IMR-90 (cell line): ENCODE measurements around the gene FSD1L. TPM values are rescaled to one million over a fixed set of nuclear protein-coding genes. Genes with fewer than 3 reads are reported as not detected.

ENCODE experiments used
- ATAC-seq: fragments of 200-7000 bp; cut with Tn5 transposase; 2 replicates; pipeline ENCODE4 v1.9.1; 2020; ENCODE audit warnings: low read depth, mild to moderate bottlenecking, moderate library complexity
- BruUV-seq: library from RNA; stranded (reverse); fragments of 400-500 nt; replicated peaks from 2 replicates; lab custom pipeline; 2021; lab: Mats Ljungman, UMichigan
- CTCF ChIA-PET: fragments of 300-600 bp; formaldehyde crosslinking; extraction: SDS; loops from one replicate; lab custom pipeline; 2021; ENCODE audit warnings: antibody characterized with exemption; lab: Yijun Ruan, JAX
- POLR2A ChIA-PET: fragments of 300-600 bp; sonication (Branson Sonifier 250); formaldehyde crosslinking; loops from one replicate; lab custom pipeline; 2022; ENCODE audit warnings: antibody characterized with exemption; ENCODE audit not compliant: unreplicated experiment; lab: Charles Lee
- DNase-seq: peaks from one replicate; pipeline ENCODE4 v3.0.0; 2013
- H2AFZ ChIP-seq: replicated peaks from 2 replicates; pipeline ENCODE3; 2013; ENCODE audit warnings: low read length, mild to moderate bottlenecking; ENCODE audit not compliant: poor library complexity
- H2AK5ac ChIP-seq: 2 replicates; pipeline ENCODE4 v1.6.1; 2013; ENCODE audit warnings: low read depth, low read length, inconsistent platforms
- H2AK9ac ChIP-seq: replicated peaks from 2 replicates; pipeline ENCODE3; 2013; ENCODE audit warnings: mild to moderate bottlenecking, low read depth, low read length, moderate library complexity; ENCODE audit not compliant: poor library complexity
- H2BK120ac ChIP-seq: 2 replicates; pipeline ENCODE4 v1.6.1; 2013; ENCODE audit warnings: low read depth, low read length, inconsistent platforms
- H2BK15ac ChIP-seq: 3 replicates; pipeline ENCODE4 v1.6.1; 2013; ENCODE audit warnings: low read depth, low read length, inconsistent platforms
- H2BK20ac ChIP-seq: 2 replicates; pipeline ENCODE4 v1.6.1; 2013; ENCODE audit warnings: low read depth, mild to moderate bottlenecking, inconsistent platforms, low read length, moderate library complexity
- H2BK5ac ChIP-seq: 2 replicates; pipeline ENCODE4 v1.6.1; 2013; ENCODE audit warnings: mild to moderate bottlenecking, low read depth, low read length, inconsistent platforms; ENCODE audit not compliant: poor library complexity, severe bottlenecking
- H3K14ac ChIP-seq: replicated peaks from 2 replicates; pipeline ENCODE4 v1.6.1; 2013; ENCODE audit warnings: low read depth, low read length, inconsistent platforms
- H3K18ac ChIP-seq: 2 replicates; pipeline ENCODE4 v1.6.1; 2013; ENCODE audit warnings: low read depth, low read length, control low read depth
- H3K23ac ChIP-seq: 2 replicates; pipeline ENCODE4 v1.6.1; 2013; ENCODE audit warnings: low read depth, low read length, inconsistent platforms
- H3K27ac ChIP-seq: 2 replicates; pipeline ENCODE4 v1.5.1; 2013; ENCODE audit warnings: mild to moderate bottlenecking, control low read depth, low read length; ENCODE audit not compliant: insufficient read depth
- H3K27me3 ChIP-seq: 2 replicates; pipeline ENCODE4 v1.6.1; 2013; ENCODE audit warnings: low read length; ENCODE audit not compliant: control insufficient read depth, insufficient read depth
- H3K36me3 ChIP-seq: 2 replicates; pipeline ENCODE4 v1.6.1; 2013; ENCODE audit warnings: low read length, mixed read lengths; ENCODE audit not compliant: control insufficient read depth, insufficient read depth
- H3K4ac ChIP-seq: 2 replicates; pipeline ENCODE4 v1.6.1; 2013; ENCODE audit warnings: low read depth, low read length, inconsistent platforms
- H3K4me1 ChIP-seq: 2 replicates; pipeline ENCODE4 v1.6.1; 2013; ENCODE audit warnings: low read length, mixed read lengths; ENCODE audit not compliant: control insufficient read depth, insufficient read depth
- H3K4me2 ChIP-seq: 2 replicates; pipeline ENCODE4 v1.6.1; 2013; ENCODE audit warnings: low read depth, mild to moderate bottlenecking, control low read depth, low read length, moderate library complexity
- H3K4me3 ChIP-seq: 2 replicates; pipeline ENCODE4 v1.5.1; 2013; ENCODE audit warnings: low read depth, mild to moderate bottlenecking, control low read depth, low read length, moderate library complexity; ENCODE audit not compliant: insufficient read depth
- H3K56ac ChIP-seq: 2 replicates; pipeline ENCODE4 v1.6.1; 2013; ENCODE audit warnings: low read length, inconsistent platforms; ENCODE audit not compliant: insufficient read depth; ENCODE audit errors: extremely low read depth
- H3K79me1 ChIP-seq, 2 experiments: 2 replicates each; pipeline ENCODE4 v1.6.1; 2013; ENCODE audit warnings: low read length in 2 of 2, inconsistent platforms in 1 of 2, low read depth in 1 of 2
- H3K9ac ChIP-seq: 2 replicates; pipeline ENCODE4 v1.6.1; 2013; ENCODE audit warnings: low read depth, low read length, control low read depth
- H3K9me1 ChIP-seq: 2 replicates; pipeline ENCODE4 v1.6.1; 2013; ENCODE audit warnings: low read length, inconsistent platforms; ENCODE audit not compliant: insufficient read depth
- H3K9me3 ChIP-seq: 2 replicates; pipeline ENCODE4 v1.6.1; 2013; ENCODE audit warnings: low read length; ENCODE audit not compliant: control insufficient read depth, insufficient read depth
- H4K20me1 ChIP-seq: 2 replicates; pipeline ENCODE4 v1.6.1; 2013; ENCODE audit warnings: low read length, inconsistent platforms; ENCODE audit not compliant: insufficient read depth
- H4K5ac ChIP-seq: 2 replicates; pipeline ENCODE4 v1.6.1; 2013; ENCODE audit warnings: mild to moderate bottlenecking, low read depth, low read length, control low read depth
- H4K8ac ChIP-seq, 2 experiments: 2 replicates each; pipeline ENCODE4 v1.6.1; 2013; ENCODE audit warnings: low read depth in 2 of 2, low read length in 2 of 2, control low read depth in 1 of 2, inconsistent platforms in 1 of 2
- H4K91ac ChIP-seq: 2 replicates; pipeline ENCODE4 v1.6.1; 2013; ENCODE audit warnings: low read depth, low read length, inconsistent platforms; ENCODE audit not compliant: insufficient read depth
- BHLHE40 ChIP-seq: fragments of 150-350 bp; IDR thresholded peaks from 2 replicates; pipeline ENCODE4 v1.6.1; 2016; ENCODE audit warnings: mild to moderate bottlenecking, low read depth, low read length
- CEBPB ChIP-seq: IDR thresholded peaks from 2 replicates; pipeline ENCODE4 v1.6.1; 2012; ENCODE audit warnings: low read depth, low read length, improper control_type of control experiment
- CHD1 ChIP-seq: IDR thresholded peaks from 2 replicates; pipeline ENCODE4 v1.6.1; 2012; ENCODE audit warnings: low read depth, low read length, improper control_type of control experiment
- CTCF ChIP-seq: conservative IDR thresholded peaks from 2 replicates; pipeline ENCODE4 v1.5.1; 2012; ENCODE audit warnings: mild to moderate bottlenecking, low read depth, low read length, improper control_type of control experiment
- ELK1 ChIP-seq: fragments of 150-350 bp; IDR thresholded peaks from 2 replicates; pipeline ENCODE4 v1.6.1; 2016; ENCODE audit warnings: low read depth, mild to moderate bottlenecking, low read length, moderate library complexity, borderline replicate concordance
- FOS ChIP-seq: fragments of 150-350 bp; IDR thresholded peaks from 2 replicates; pipeline ENCODE4 v1.6.1; 2016; ENCODE audit warnings: low read depth, low read length
- MAFK ChIP-seq: IDR thresholded peaks from 2 replicates; pipeline ENCODE4 v1.6.1; 2012; ENCODE audit warnings: low read depth, low read length, improper control_type of control experiment
- MAZ ChIP-seq: IDR thresholded peaks from 2 replicates; pipeline ENCODE4 v1.6.1; 2012; ENCODE audit warnings: low read depth, mild to moderate bottlenecking, low read length, improper control_type of control experiment, moderate library complexity, borderline replicate concordance
- MXI1 ChIP-seq: IDR thresholded peaks from 2 replicates; pipeline ENCODE4 v1.6.1; 2012; ENCODE audit warnings: low read depth, mild to moderate bottlenecking, low read length, moderate library complexity, borderline replicate concordance
- NFE2L2 ChIP-seq: fragments of 150-350 bp; IDR thresholded peaks from 2 replicates; pipeline ENCODE4 v1.6.1; 2016; ENCODE audit warnings: low read depth, mild to moderate bottlenecking, low read length
- POLR2A ChIP-seq: IDR thresholded peaks from 2 replicates; pipeline ENCODE4 v1.6.1; 2012; ENCODE audit warnings: mild to moderate bottlenecking, low read depth, low read length
- RAD21 ChIP-seq: IDR thresholded peaks from 2 replicates; pipeline ENCODE4 v1.6.1; 2012; ENCODE audit warnings: low read length, improper control_type of control experiment
- RCOR1 ChIP-seq: IDR thresholded peaks from 2 replicates; pipeline ENCODE4 v1.6.1; 2012; ENCODE audit warnings: mild to moderate bottlenecking, low read length, improper control_type of control experiment; ENCODE audit not compliant: insufficient replicate concordance
- RFX5 ChIP-seq: IDR thresholded peaks from 2 replicates; pipeline ENCODE4 v1.8.0; 2012; ENCODE audit warnings: low read depth, mild to moderate bottlenecking, low read length, moderate library complexity
- SMC3 ChIP-seq: fragments of 150-350 bp; IDR thresholded peaks from 2 replicates; pipeline ENCODE4 v1.6.1; 2016; ENCODE audit warnings: low read depth, mild to moderate bottlenecking, antibody characterized with exemption, low read length, moderate library complexity
- USF2 ChIP-seq: fragments of 150-350 bp; IDR thresholded peaks from 2 replicates; pipeline ENCODE4 v1.6.1; 2017; ENCODE audit warnings: mild to moderate bottlenecking, antibody characterized with exemption, low read length, low read depth
- WGBS, 2 experiments: methylation state at CpG; one replicate each; pipeline versions ENCODE4 v1.1.5 to v1.1.7; 2013; ENCODE audit warnings: missing lambda C conversion rate in 2 of 2; ENCODE audit not compliant: insufficient read length in 1 of 2; ENCODE audit errors: extremely low coverage in 2 of 2; 5-methylcytosine and 5-hydroxymethylcytosine counted together
- dilution Hi-C: fragments of 300-500 bp; cut with HindIII; formaldehyde crosslinking; loops from one replicate; pipeline ENCODE4 v1.14.3; 2018; ENCODE audit warnings: low sequenced_read_pairs; ENCODE audit not compliant: unreplicated experiment
- in situ Hi-C: fragments of 300-500 bp; cut with MboI; formaldehyde crosslinking; loops from 3 replicates; pipeline ENCODE4 v1.14.3; 2019; ENCODE audit warnings: low sequenced_read_pairs, inconsistent platforms, mixed read lengths
- intact Hi-C: fragments of 100-400 bp; cut with micrococcal nuclease; formaldehyde crosslinking; loops from 2 replicates; pipeline ENCODE4 v1.10.0; 2022
- polyA plus RNA-seq, 3 experiments: library from polyadenylated mRNA; depleted of rRNA; stranded (reverse); fragments of >200 nt; gene quantifications; 2 replicates each; pipeline ENCODE4 v1.2.3, GENCODE V29; 2012; ENCODE audit warnings: low replicate concordance in 1 of 3
- total RNA-seq: library from RNA; depleted of rRNA; stranded (reverse); fragments of >200 nt; gene quantifications from 2 replicates; pipeline ENCODE4 v1.2.3, GENCODE V29; 2012

FSD1L gene
- total and polyA plus RNA-seq, 2 of the 4 experiments (the other 2 are of a cell fraction), result 1.4 to 2.9 TPM

- Histone ChIP-seq H3K18ac (no peak overlapping the region), H4K91ac (no peak overlapping the region), H2BK15ac (no peak overlapping the region), H2AFZ (no peak overlapping the region), H3K9me1 (no peaks in the 10 kb centered on the region), H3K56ac (no peak overlapping the region), H3K27ac (no peak overlapping the region), H2BK20ac (no peak overlapping the region), H3K27me3 (no peaks in the 10 kb centered on the region), H3K4ac (no peak overlapping the region), H2AK9ac (no peak overlapping the region), H3K4me3 (no peak overlapping the region), H2BK5ac (no peak overlapping the region), H3K9me3 (no peaks in the 10 kb centered on the region), H2BK120ac (no peak overlapping the region), H3K79me1 (no peaks in the 10 kb centered on the region; a peak in 1 of 4 replicates), H3K36me3 (no peaks in the 10 kb centered on the region), H4K20me1 (no peaks in the 10 kb centered on the region), H4K5ac (no peak overlapping the region), H3K4me2 (no peak overlapping the region), H3K23ac (no peak overlapping the region), H3K14ac (no peak overlapping the region), H4K8ac (no peak overlapping the region), H3K4me1 (no peaks in the 10 kb centered on the region), H3K9ac (no peak overlapping the region), H2AK5ac (no peak overlapping the region)
- no peak for DNase-seq
- POLR2A ChIA-PET, result no interaction called here
- dilution Hi-C loops (no loop called here), intact Hi-C loops (no loop called here), in situ Hi-C loops (no loop called here)
- no CpG with 5 or more reads among the region's 3 CpGs for WGBS, 2 experiments
- CTCF ChIA-PET, result interaction anchor here (0.6 kb wide), 1 partner anchor 102 kb away, joined by 4 read pairs; no protein-coding TSS in a partner anchor
- ATAC-seq, result no peak
- BruUV-seq, result no TSS peak
- TF ChIP-seq MAFK (no peak), RCOR1 (no peak), MXI1 (no peak), CHD1 (no peak), USF2 (no peak), RAD21 (no peak), CTCF (no peak), NFE2L2 (no peak), MAZ (no peak), POLR2A (no peak), CEBPB (no peak), FOS (no peak), RFX5 (no peak), SMC3 (no peak), BHLHE40 (no peak), ELK1 (no peak)
Observed at GRCh38 chr9:105531530-105531929, 83.7 kb downstream of the FSD1L start.
